Upper lobe of left lung (tissue), 6 donors: Measurements from ENCODE around the gene GNAZ. TPM values are rescaled to one million over a fixed set of nuclear protein-coding genes. Genes with fewer than 3 reads are reported as not detected.

Experiments
- ATAC-seq, 2 donors: fragments of 200-7000 bp; cut with Tn5 transposase; one replicate each; pipeline ENCODE4 v1.9.1; 2022; ENCODE audit warnings: mild to moderate bottlenecking in 2 of 2, moderate library complexity in 2 of 2; ENCODE audit not compliant: low FRiP score in 2 of 2
- DNase-seq, 2 donors: peaks; one replicate each; pipeline ENCODE4 v3.0.0-alpha.2; 2019 to 2020
- H3K27ac ChIP-seq, 4 donors: fragments of 200-600 bp; sonication (generic); one replicate each; pipeline ENCODE4 v1.5.1; 2016 to 2019
- H3K27me3 ChIP-seq, 4 donors: fragments of 200-600 bp; sonication (generic); one replicate each; pipeline ENCODE4 v1.5.1; 2017 to 2019
- H3K36me3 ChIP-seq, 4 donors: fragments of 200-600 bp; sonication (generic); one replicate each; pipeline ENCODE4 v1.5.1; 2016 to 2019
- H3K4me1 ChIP-seq, 4 donors: fragments of 200-600 bp; sonication (generic); one replicate each; pipeline ENCODE4 v1.5.1; 2018 to 2019
- H3K4me3 ChIP-seq, 4 donors: fragments of 200-600 bp; sonication (generic); one replicate each; pipeline ENCODE4 v1.5.1; 2017 to 2019; ENCODE audit warnings: mild to moderate bottlenecking in 2 of 4, moderate library complexity in 1 of 4
- H3K9me3 ChIP-seq, 4 donors: fragments of 200-600 bp; sonication (generic); one replicate each; pipeline ENCODE4 v1.5.1; 2018 to 2019
- EP300 ChIP-seq, 4 donors: sonication (generic); formaldehyde crosslinking; IDR thresholded peaks; one replicate each; pipeline ENCODE4 v1.5.1; 2017; ENCODE audit warnings: antibody characterized with exemption in 4 of 4, control low read depth in 2 of 4
- POLR2A ChIP-seq, 4 donors: fragments of 450-650 bp; IDR thresholded peaks; one replicate each; pipeline ENCODE4 v1.5.1; 2016 to 2017; ENCODE audit warnings: antibody characterized with exemption in 4 of 4, mild to moderate bottlenecking in 2 of 4
- POLR2AphosphoS5 ChIP-seq, 2 donors: sonication (generic); formaldehyde crosslinking; IDR thresholded peaks; one replicate each; pipeline ENCODE4 v1.5.1; 2017; ENCODE audit warnings: antibody characterized with exemption in 2 of 2
- WGBS, 2 donors: methylation state at CpG; one replicate each; pipeline ENCODE4 v1.1.5; 2017 to 2018; 5-methylcytosine and 5-hydroxymethylcytosine counted together
- total RNA-seq, 6 donors: library from RNA; depleted of rRNA in 4 of 6; stranded (reverse); fragments of >200 nt in 4 of 6; gene quantifications; one replicate each; pipeline versions ENCODE4 v1.1.0 to v1.2.1, GENCODE V29; 2016 to 2021
- TF ChIP-seq, protein P1 (sequence below), 6 experiments: fragments of 450-650 bp in 4 of 6; fragments of 200-600 bp in 2 of 6; sonication (generic) in 2 of 6; IDR thresholded peaks; one replicate each; pipeline ENCODE4 v1.5.1; 2016 to 2019; ENCODE audit warnings: antibody characterized with exemption in 6 of 6
- donor health status: DM: no; HTN: no; CAD: no; lungs with moderate emphysema.
- donor health status: DM: no; HTN: yes; CAD: no; lungs with severe emphysema.

The GNAZ gene
- total RNA-seq, 6 donors from 2014 or later = 0.80 to 7.3 (median 2.7) TPM; not detected in 1

DNA sequence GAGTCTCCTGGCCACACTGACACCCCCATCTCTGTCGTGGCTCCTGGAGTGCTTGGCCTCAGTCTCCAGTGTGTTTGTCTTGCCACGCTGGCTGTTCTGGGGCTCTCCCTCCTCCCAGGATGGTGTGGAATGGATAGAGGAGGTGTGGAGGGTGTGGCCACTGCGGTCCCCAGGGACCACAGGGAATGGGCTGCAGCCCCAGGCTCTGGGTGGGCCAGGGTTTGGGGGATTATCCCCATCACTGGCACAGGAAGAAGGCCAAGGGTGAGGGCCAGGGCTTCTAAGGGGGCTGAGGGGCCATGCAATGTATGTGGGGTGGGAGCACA, 8.1 kb downstream of the GNAZ start:
- TF ChIP-seq POLR2A (IDR thresholded peaks at IDR 0.05) (no peak), EP300 (IDR thresholded peaks at IDR 0.05) (no peak), POLR2AphosphoS5 (IDR thresholded peaks at IDR 0.05) (no peak)
- TF ChIP-seq, protein P1, sequence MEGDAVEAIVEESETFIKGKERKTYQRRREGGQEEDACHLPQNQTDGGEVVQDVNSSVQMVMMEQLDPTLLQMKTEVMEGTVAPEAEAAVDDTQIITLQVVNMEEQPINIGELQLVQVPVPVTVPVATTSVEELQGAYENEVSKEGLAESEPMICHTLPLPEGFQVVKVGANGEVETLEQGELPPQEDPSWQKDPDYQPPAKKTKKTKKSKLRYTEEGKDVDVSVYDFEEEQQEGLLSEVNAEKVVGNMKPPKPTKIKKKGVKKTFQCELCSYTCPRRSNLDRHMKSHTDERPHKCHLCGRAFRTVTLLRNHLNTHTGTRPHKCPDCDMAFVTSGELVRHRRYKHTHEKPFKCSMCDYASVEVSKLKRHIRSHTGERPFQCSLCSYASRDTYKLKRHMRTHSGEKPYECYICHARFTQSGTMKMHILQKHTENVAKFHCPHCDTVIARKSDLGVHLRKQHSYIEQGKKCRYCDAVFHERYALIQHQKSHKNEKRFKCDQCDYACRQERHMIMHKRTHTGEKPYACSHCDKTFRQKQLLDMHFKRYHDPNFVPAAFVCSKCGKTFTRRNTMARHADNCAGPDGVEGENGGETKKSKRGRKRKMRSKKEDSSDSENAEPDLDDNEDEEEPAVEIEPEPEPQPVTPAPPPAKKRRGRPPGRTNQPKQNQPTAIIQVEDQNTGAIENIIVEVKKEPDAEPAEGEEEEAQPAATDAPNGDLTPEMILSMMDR (IDR thresholded peaks at IDR 0.05) = no peak
- DNase-seq = no peak
- ATAC-seq = no peak
- H3K27ac ChIP-seq = no peak overlapping the region
- no peaks in the 10 kb centered on the region for H3K27me3 ChIP-seq
- no peaks in the 10 kb centered on the region for H3K36me3 ChIP-seq
- H3K4me1 ChIP-seq = peaks cover 0 to 13% (median 7%) of the 10 kb centered on the region in 4 donors
- no peaks in the 10 kb centered on the region for H3K9me3 ChIP-seq
- WGBS, 2 donors = 41 to 58% methylated on average over 2 to 3 of the region's 3 CpGs
- no peak overlapping the region for H3K4me3 ChIP-seq

GRCh38 chr22:23079240-23079768, 9.0 kb downstream of the GNAZ start:
- H3K27ac ChIP-seq = no peak overlapping the region
- H3K4me1 ChIP-seq = peaks cover 0 to 13% (median 7%) of the 10 kb centered on the region in 4 donors
- no peaks in the 10 kb centered on the region for H3K27me3 ChIP-seq
- DNase-seq (no peak), ATAC-seq (no peak)
- H3K4me3 ChIP-seq = no peak overlapping the region
- 95 to 96% methylated on average over 9 of the region's 9 CpGs for WGBS, 2 donors
- H3K36me3 ChIP-seq = no peaks in the 10 kb centered on the region
- no peaks in the 10 kb centered on the region for H3K9me3 ChIP-seq
- TF ChIP-seq EP300 (IDR thresholded peaks at IDR 0.05) (no peak), POLR2A (IDR thresholded peaks at IDR 0.05) (no peak), POLR2AphosphoS5 (IDR thresholded peaks at IDR 0.05) (no peak)
- TF ChIP-seq, protein P1 (IDR thresholded peaks at IDR 0.05) = no peak

GRCh38 chr22:23079814-23080521, 9.6 kb downstream of the GNAZ start:
- ATAC-seq = no peak
- no peak overlapping the region for H3K4me3 ChIP-seq
- H3K4me1 ChIP-seq = peaks cover 0 to 13% (median 7%) of the 10 kb centered on the region in 4 donors
- no peak for DNase-seq
- H3K27me3 ChIP-seq = no peaks in the 10 kb centered on the region
- H3K36me3 ChIP-seq = no peaks in the 10 kb centered on the region
- no peak overlapping the region for H3K27ac ChIP-seq
- 91 to 92% methylated on average over 9 of the region's 9 CpGs for WGBS, 2 donors
- H3K9me3 ChIP-seq = no peaks in the 10 kb centered on the region
- no peak for TF ChIP-seq POLR2AphosphoS5 (IDR thresholded peaks at IDR 0.05)
- TF ChIP-seq, protein P1 (IDR thresholded peaks at IDR 0.05) = no peak
- no peak for TF ChIP-seq EP300 (IDR thresholded peaks at IDR 0.05)
- no peak for TF ChIP-seq POLR2A (IDR thresholded peaks at IDR 0.05)

DNA sequence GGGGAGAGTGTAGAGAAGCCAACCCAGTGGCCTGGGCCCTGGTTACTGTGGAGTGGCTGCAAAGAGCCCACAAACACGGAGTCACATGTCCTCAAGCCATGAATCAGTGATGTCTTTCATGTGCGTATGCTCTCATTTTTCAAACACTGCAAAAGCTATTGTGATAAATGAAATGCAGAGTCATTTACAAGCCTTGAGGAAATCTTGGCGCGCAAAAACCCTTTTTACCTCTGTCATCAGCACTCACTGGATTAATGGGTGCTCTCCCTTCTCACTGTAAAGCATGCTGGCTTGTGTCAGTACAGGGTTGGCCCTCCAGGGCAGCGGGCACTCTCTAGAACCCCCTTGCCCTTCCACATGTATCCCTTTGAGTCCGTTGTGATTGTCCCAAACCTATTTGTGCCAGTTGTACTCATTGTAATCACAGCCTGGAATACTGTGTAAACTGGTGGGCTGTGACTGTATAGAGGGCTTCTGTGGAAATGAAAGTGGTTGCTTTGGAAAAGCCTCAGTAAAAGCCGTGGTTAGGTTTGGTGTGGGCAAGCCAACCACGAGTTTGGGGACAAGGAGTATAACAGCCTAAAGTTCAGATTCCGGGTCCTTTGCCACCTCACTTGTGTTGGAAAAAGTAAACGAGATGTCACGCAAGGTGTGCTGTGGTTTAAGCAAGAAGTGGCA, 10.4 kb downstream of the GNAZ start:
- H3K36me3 ChIP-seq = no peaks in the 10 kb centered on the region
- WGBS, 2 donors = 80 to 81% methylated on average over 11 of the region's 11 CpGs
- no peak for TF ChIP-seq EP300 (IDR thresholded peaks at IDR 0.05)
- no peak for TF ChIP-seq POLR2AphosphoS5 (IDR thresholded peaks at IDR 0.05)
- no peak for TF ChIP-seq POLR2A (IDR thresholded peaks at IDR 0.05)
- TF ChIP-seq, protein P1 (IDR thresholded peaks at IDR 0.05) = no peak
- DNase-seq (no peak), ATAC-seq (no peak)
- H3K4me3 ChIP-seq = no peak overlapping the region
- H3K27me3 ChIP-seq = no peaks in the 10 kb centered on the region
- H3K9me3 ChIP-seq = no peaks in the 10 kb centered on the region
- no peak overlapping the region for H3K27ac ChIP-seq
- peaks cover 0 to 13% (median 7%) of the 10 kb centered on the region in 4 donors for H3K4me1 ChIP-seq
